HG02588 (cell line): Measurements from ENCODE around the gene FARP1.

Experiments
- ATAC-seq: cut with Tn5 transposase; IDR thresholded peaks from one replicate; pipeline ENCODE4 v1.9.1; 2021; ENCODE audit warnings: mild to moderate bottlenecking, moderate library complexity; ENCODE audit not compliant: unreplicated experiment

FARP1 gene

GRCh38 chr13:98134901-98135300, 8.0 kb upstream of the FARP1 start:
- ATAC-seq: no peak

- ATAC-seq: no peak
Measured at GRCh38 chr13:98141091-98141490, 1.8 kb upstream of the FARP1 start.

GRCh38 chr13:98141509-98142379, 1.1 kb upstream of the FARP1 start:
- ATAC-seq: no peak

GRCh38 chr13:98143157-98143553, 261 bp downstream of the FARP1 start:
- ATAC-seq: peak; percentile 30

- peak; percentile 4 for ATAC-seq
Measured at GRCh38 chr13:98143601-98144026, 720 bp downstream of the FARP1 start.

GRCh38 chr13:98144027-98144741, 1.3 kb downstream of the FARP1 start:
- no peak for ATAC-seq

GRCh38 chr13:98144801-98145350, 2.0 kb downstream of the FARP1 start:
- no peak for ATAC-seq

- ATAC-seq: no peak
Measured at GRCh38 chr13:98147521-98147920, 4.6 kb downstream of the FARP1 start.

- no peak for ATAC-seq
Measured at GRCh38 chr13:98150832-98151479, 8.1 kb downstream of the FARP1 start.

- ATAC-seq: no peak
Measured at GRCh38 chr13:98155475-98156109, 12.7 kb downstream of the FARP1 start.

GRCh38 chr13:98156259-98156658, 13.4 kb downstream of the FARP1 start:
- ATAC-seq: no peak

GRCh38 chr13:98157188-98157587, 14.3 kb downstream of the FARP1 start:
- ATAC-seq: no peak

GRCh38 chr13:98157609-98158008, 14.7 kb downstream of the FARP1 start:
- ATAC-seq: no peak

- ATAC-seq: no peak
Measured at GRCh38 chr13:98158172-98158899, 15.4 kb downstream of the FARP1 start.

GRCh38 chr13:98162935-98163334, 20.0 kb downstream of the FARP1 start:
- no peak for ATAC-seq

GRCh38 chr13:98169331-98169730, 26.4 kb downstream of the FARP1 start:
- no peak for ATAC-seq

- ATAC-seq: no peak
Measured at GRCh38 chr13:98171900-98172589, 29.2 kb downstream of the FARP1 start.

GRCh38 chr13:98172590-98173422, 29.9 kb downstream of the FARP1 start:
- ATAC-seq: no peak
